H9 (cell line): Measurements from ENCODE around the gene KDM4C. TPM values are rescaled to one million over a fixed set of nuclear protein-coding genes. Genes with fewer than 3 reads are reported as not detected.

Source experiments
- DNase-seq: peaks from one replicate; pipeline ENCODE4 v3.0.0-alpha.2; 2017
- H2AFZ ChIP-seq: one replicate; pipeline ENCODE4 v1.6.1; 2013; ENCODE audit warnings: mild to moderate bottlenecking, low read length, control low read depth, moderate library complexity
- H2AK5ac ChIP-seq: 2 replicates; pipeline ENCODE4 v1.6.1; 2013; ENCODE audit warnings: low read length, control low read depth, mixed read lengths; ENCODE audit not compliant: insufficient read length
- H2BK120ac ChIP-seq: one replicate; pipeline ENCODE4 v1.6.1; 2013; ENCODE audit warnings: low read depth, mild to moderate bottlenecking, low read length, control low read depth, inconsistent platforms; ENCODE audit not compliant: poor library complexity, severe bottlenecking
- H2BK12ac ChIP-seq: 2 replicates; pipeline ENCODE4 v1.6.1; 2013; ENCODE audit warnings: low read length, control low read depth, mixed read lengths, low read depth; ENCODE audit not compliant: insufficient read length
- H2BK15ac ChIP-seq: 2 replicates; pipeline ENCODE4 v1.6.1; 2013; ENCODE audit warnings: low read depth, low read length, control low read depth
- H2BK20ac ChIP-seq: one replicate; pipeline ENCODE4 v1.6.1; 2013; ENCODE audit warnings: low read depth, mild to moderate bottlenecking, low read length, control low read depth, inconsistent platforms; ENCODE audit not compliant: poor library complexity, severe bottlenecking
- H2BK5ac ChIP-seq: 2 replicates; pipeline ENCODE4 v1.6.1; 2013; ENCODE audit warnings: low read length, control low read depth, mixed read lengths; ENCODE audit not compliant: insufficient read length
- H3K14ac ChIP-seq: 2 replicates; pipeline ENCODE4 v1.6.1; 2013; ENCODE audit warnings: low read length, control low read depth; ENCODE audit not compliant: insufficient read depth
- H3K18ac ChIP-seq: 2 replicates; pipeline ENCODE4 v1.6.1; 2013; ENCODE audit warnings: low read depth, mild to moderate bottlenecking, mixed read lengths, low read length, control low read depth; ENCODE audit not compliant: insufficient read length
- H3K23ac ChIP-seq: 2 replicates; pipeline ENCODE4 v1.6.1; 2013; ENCODE audit warnings: low read length, control low read depth, mixed read lengths, low read depth; ENCODE audit not compliant: insufficient read length
- H3K23me2 ChIP-seq: 2 replicates; pipeline ENCODE4 v1.6.1; 2013; ENCODE audit warnings: low read depth, mild to moderate bottlenecking, mixed read lengths, low read length, control low read depth; ENCODE audit not compliant: insufficient read length, poor library complexity, severe bottlenecking
- H3K27ac ChIP-seq: 2 replicates; pipeline ENCODE4 v1.5.1; 2013; ENCODE audit warnings: low read length, control low read depth, mixed read lengths, low read depth; ENCODE audit not compliant: insufficient read length
- H3K27me3 ChIP-seq: 2 replicates; pipeline ENCODE4 v1.6.1; 2013; ENCODE audit warnings: low read length, control low read depth, inconsistent platforms; ENCODE audit not compliant: insufficient read depth
- H3K4ac ChIP-seq: 2 replicates; pipeline ENCODE4 v1.6.1; 2013; ENCODE audit warnings: low read depth, mild to moderate bottlenecking, control low read depth, inconsistent platforms, low read length, moderate library complexity
- H3K4me1 ChIP-seq: 2 replicates; pipeline ENCODE4 v1.6.1; 2013; ENCODE audit warnings: low read length, control low read depth, inconsistent platforms; ENCODE audit not compliant: insufficient read depth
- H3K4me2 ChIP-seq: 2 replicates; pipeline ENCODE4 v1.6.1; 2013; ENCODE audit warnings: low read length, control low read depth, mixed read lengths; ENCODE audit not compliant: insufficient read length, insufficient read depth
- H3K56ac ChIP-seq: 2 replicates; pipeline ENCODE4 v1.6.1; 2013; ENCODE audit warnings: low read depth, mild to moderate bottlenecking, mixed read lengths, low read length, control low read depth; ENCODE audit not compliant: insufficient read length
- H3K79me1 ChIP-seq: 2 replicates; pipeline ENCODE4 v1.6.1; 2013; ENCODE audit warnings: low read depth, mild to moderate bottlenecking, moderate library complexity, low read length, control low read depth, inconsistent platforms; ENCODE audit not compliant: insufficient read depth, poor library complexity, severe bottlenecking
- H3K79me2 ChIP-seq: 2 replicates; pipeline ENCODE4 v1.6.1; 2013; ENCODE audit warnings: low read length, control low read depth, inconsistent platforms; ENCODE audit not compliant: insufficient read depth
- H3K9ac ChIP-seq: 2 replicates; pipeline ENCODE4 v1.6.1; 2013; ENCODE audit warnings: low read length, control low read depth, mixed read lengths; ENCODE audit not compliant: insufficient read length; ENCODE audit errors: extremely low read depth
- H3K9me3 ChIP-seq: one replicate; pipeline ENCODE4 v1.6.1; 2013; ENCODE audit warnings: low read depth, low read length, inconsistent platforms; ENCODE audit not compliant: control insufficient read depth
- H3T11ph ChIP-seq: one replicate; pipeline ENCODE4 v1.6.1; 2013; ENCODE audit warnings: mild to moderate bottlenecking, low read length, control low read depth, inconsistent platforms
- H4K20me1 ChIP-seq: one replicate; pipeline ENCODE4 v1.6.1; 2013; ENCODE audit not compliant: control insufficient read depth, insufficient read length, insufficient read depth
- H4K5ac ChIP-seq: 2 replicates; pipeline ENCODE4 v1.6.1; 2013; ENCODE audit warnings: low read depth, mild to moderate bottlenecking, mixed read lengths, low read length, control low read depth; ENCODE audit not compliant: insufficient read length
- H4K8ac ChIP-seq: replicated peaks from 2 replicates; pipeline ENCODE4 v1.6.1; 2013; ENCODE audit warnings: low read length, control low read depth, mixed read lengths, low read depth; ENCODE audit not compliant: insufficient read length
- H4K91ac ChIP-seq: 2 replicates; pipeline ENCODE4 v1.6.1; 2013; ENCODE audit warnings: low read depth, mild to moderate bottlenecking, moderate library complexity, mixed read lengths, low read length, control low read depth; ENCODE audit not compliant: insufficient read length
- H3K27ac Mint-ChIP-seq, 3 experiments: 2 replicates in 2 of 3; 3 replicates in 1 of 3; pipeline ENCODE4 v1.8.0; 2020 to 2021; ENCODE audit warnings: mixed read lengths in 3 of 3, mild to moderate bottlenecking in 1 of 3, moderate library complexity in 1 of 3
- H3K27me3 Mint-ChIP-seq: 2 replicates; pipeline ENCODE4 v1.8.0; 2021; ENCODE audit warnings: low read depth, mild to moderate bottlenecking, moderate library complexity, mixed read lengths
- H3K36me3 Mint-ChIP-seq, 3 experiments: 2 replicates in 2 of 3; 3 replicates in 1 of 3; pipeline ENCODE4 v1.8.0; 2020 to 2021; ENCODE audit warnings: low read depth in 3 of 3, mixed read lengths in 3 of 3; ENCODE audit not compliant: insufficient read depth in 1 of 3
- H3K4me1 Mint-ChIP-seq, 2 experiments: 2 replicates each; pipeline ENCODE4 v1.8.0; 2020; ENCODE audit warnings: mixed read lengths in 2 of 2
- H3K4me3 Mint-ChIP-seq, 2 experiments: 2 replicates in 1 of 2; 3 replicates in 1 of 2; pipeline ENCODE4 v1.8.0; 2020 to 2021; ENCODE audit warnings: mild to moderate bottlenecking in 2 of 2, mixed read lengths in 2 of 2, moderate library complexity in 1 of 2
- H3K9me3 Mint-ChIP-seq, 2 experiments: 2 replicates in 1 of 2; 3 replicates in 1 of 2; pipeline ENCODE4 v1.8.0; 2020; ENCODE audit warnings: mild to moderate bottlenecking in 2 of 2, mixed read lengths in 2 of 2, moderate library complexity in 1 of 2
- WGBS: extraction: QIAGEN DNeasy Blood & Tissue Kit; methylation state at CpG from one replicate; pipeline ENCODE4 v1.1.7; 2013; ENCODE audit warnings: missing lambda C conversion rate, low lambda C conversion rate, mixed read lengths; ENCODE audit not compliant: insufficient read length; ENCODE audit errors: extremely low coverage; 5-methylcytosine and 5-hydroxymethylcytosine counted together
- total RNA-seq: library from RNA; stranded (reverse); gene quantifications from 2 replicates; pipeline ENCODE4 v1.2.1, GENCODE V29; 2021
- TF ChIP-seq, protein P1 (sequence below): fragments of 200-600 bp; sonication (generic); conservative IDR thresholded peaks from 3 replicates; pipeline ENCODE4 v1.8.0; 2021; ENCODE audit warnings: antibody characterized with exemption, mild to moderate bottlenecking

KDM4C gene
- total RNA-seq, 1 experiment from 2014 or later: 24.0 TPM

DNA sequence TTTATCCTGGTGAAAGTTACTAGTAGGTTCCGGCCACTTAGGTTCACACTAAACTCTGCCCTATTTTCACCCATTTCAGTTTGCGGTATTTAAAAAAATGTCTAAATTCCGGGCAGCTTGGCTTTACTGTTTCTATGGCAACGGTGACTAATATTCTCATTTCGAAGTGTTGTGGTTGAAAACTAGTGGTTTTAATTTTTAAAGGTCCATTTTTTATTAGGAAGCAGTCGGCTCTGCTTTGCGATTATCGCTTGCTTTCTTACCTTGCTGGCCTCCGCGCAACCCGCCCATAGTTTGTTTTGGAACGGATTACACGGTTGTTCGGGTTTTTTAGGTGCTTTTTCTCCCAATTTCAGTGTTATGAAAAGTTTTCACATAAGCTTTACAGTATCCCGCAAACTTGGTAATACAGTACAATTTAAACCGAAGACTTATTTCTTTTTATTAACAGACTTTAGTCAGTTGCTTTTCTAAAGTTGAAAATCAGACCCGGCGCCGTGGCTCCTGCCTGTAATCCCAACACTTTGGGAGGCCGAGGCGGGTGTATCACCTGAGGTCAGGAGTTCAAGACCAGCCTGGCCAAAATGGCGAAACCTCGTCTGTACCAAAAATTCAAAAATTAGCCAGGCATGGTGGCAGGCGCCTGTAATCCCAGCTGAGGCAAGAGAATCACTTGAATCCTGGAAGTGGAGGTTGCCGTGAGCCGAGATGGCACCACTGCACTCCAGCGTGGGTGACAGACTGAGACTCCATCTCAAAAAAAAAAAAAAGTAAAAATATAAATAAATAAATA, 1.6 kb downstream of the KDM4C start:
- H3K23ac ChIP-seq: no peak overlapping the region
- Mint-ChIP-seq H3K9me3 (peaks cover 0 to 5% of the 10 kb centered on the region in 2 experiments; a peak in 1 of 5 replicates), H3K36me3 (peaks cover 0 to 7% (median 4%) of the 10 kb centered on the region in 3 experiments; a peak in 4 of 7 replicates), H3K4me3 (peak overlapping the region; percentile 94 to 99), H3K4me1 (peaks cover 32 to 44% of the 10 kb centered on the region in 2 experiments), H3K27ac (0 out of 7 replicates have a peak overlapping the region, but pooled peaks of 1 of the 3 experiments have one; percentile 28), H3K27me3 (no peaks in the 10 kb centered on the region)
- H2BK20ac ChIP-seq: no peak overlapping the region
- H3K56ac ChIP-seq: no peak overlapping the region
- peaks cover 13% of the 10 kb centered on the region; the same call in 1 of the 2 replicates for H3K79me2 ChIP-seq
- H3K18ac ChIP-seq: no peak overlapping the region
- H3K4me1 ChIP-seq: peaks cover 5% of the 10 kb centered on the region; the same call in 1 of the 2 replicates
- H3K4me2 ChIP-seq: peak overlapping the region; percentile 55
- H4K5ac ChIP-seq: no peak overlapping the region
- no peak overlapping the region for H2BK120ac ChIP-seq
- H3K9me3 ChIP-seq: no peaks in the 10 kb centered on the region
- WGBS: no CpG with 5 or more reads among the region's 27 CpGs
- no peak overlapping the region for H3T11ph ChIP-seq
- peaks cover 6% of the 10 kb centered on the region for H3K23me2 ChIP-seq
- no peak overlapping the region for H4K8ac ChIP-seq
- no peak overlapping the region for H3K4ac ChIP-seq
- no peak overlapping the region for H2BK12ac ChIP-seq
- DNase-seq: no peak
- H2AK5ac ChIP-seq: no peak overlapping the region
- H3K14ac ChIP-seq: no peak overlapping the region
- no peak overlapping the region for H2BK15ac ChIP-seq
- H2AFZ ChIP-seq: no peak overlapping the region
- H3K27me3 ChIP-seq: no peaks in the 10 kb centered on the region
- no peaks in the 10 kb centered on the region for H4K20me1 ChIP-seq
- H4K91ac ChIP-seq: no peak overlapping the region
- H2BK5ac ChIP-seq: no peak overlapping the region
- no peaks in the 10 kb centered on the region for H3K79me1 ChIP-seq
- TF ChIP-seq, protein P1, sequence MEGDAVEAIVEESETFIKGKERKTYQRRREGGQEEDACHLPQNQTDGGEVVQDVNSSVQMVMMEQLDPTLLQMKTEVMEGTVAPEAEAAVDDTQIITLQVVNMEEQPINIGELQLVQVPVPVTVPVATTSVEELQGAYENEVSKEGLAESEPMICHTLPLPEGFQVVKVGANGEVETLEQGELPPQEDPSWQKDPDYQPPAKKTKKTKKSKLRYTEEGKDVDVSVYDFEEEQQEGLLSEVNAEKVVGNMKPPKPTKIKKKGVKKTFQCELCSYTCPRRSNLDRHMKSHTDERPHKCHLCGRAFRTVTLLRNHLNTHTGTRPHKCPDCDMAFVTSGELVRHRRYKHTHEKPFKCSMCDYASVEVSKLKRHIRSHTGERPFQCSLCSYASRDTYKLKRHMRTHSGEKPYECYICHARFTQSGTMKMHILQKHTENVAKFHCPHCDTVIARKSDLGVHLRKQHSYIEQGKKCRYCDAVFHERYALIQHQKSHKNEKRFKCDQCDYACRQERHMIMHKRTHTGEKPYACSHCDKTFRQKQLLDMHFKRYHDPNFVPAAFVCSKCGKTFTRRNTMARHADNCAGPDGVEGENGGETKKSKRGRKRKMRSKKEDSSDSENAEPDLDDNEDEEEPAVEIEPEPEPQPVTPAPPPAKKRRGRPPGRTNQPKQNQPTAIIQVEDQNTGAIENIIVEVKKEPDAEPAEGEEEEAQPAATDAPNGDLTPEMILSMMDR: no peak
- peak overlapping the region; percentile 32 for H3K9ac ChIP-seq
- H3K27ac ChIP-seq: no peak overlapping the region
